ENCODE data around the gene SHROOM2.

The SHROOM2 gene

GRCh38 chrX:9940421-9940820, 154.2 kb downstream of the SHROOM2 start:
- DNase-seq: no peak
- Histone ChIP-seq H3K9me3 (no peaks in the 10 kb centered on the region), H3K4me3 (ENCODE audit: low read depth, low read length) (no peak overlapping the region), H3K36me3 (no peaks in the 10 kb centered on the region), H3K27me3 (no peaks in the 10 kb centered on the region), H3K4me1 (no peaks in the 10 kb centered on the region)
- no peak for TF ChIP-seq CTCF (IDR thresholded peaks at IDR 0.05; ENCODE audit: low read depth, low read length)

- H3K4me3 ChIP-seq (ENCODE audit: low read depth, low read length): no peak overlapping the region
- no peaks in the 10 kb centered on the region for H3K27me3 ChIP-seq
- H3K9me3 ChIP-seq: no peaks in the 10 kb centered on the region
- DNase-seq: no peak
- H3K36me3 ChIP-seq: no peaks in the 10 kb centered on the region
- TF ChIP-seq CTCF (IDR thresholded peaks at IDR 0.05; ENCODE audit: low read depth, low read length): no peak
- H3K4me1 ChIP-seq: no peaks in the 10 kb centered on the region
These were observed 155.9 kb downstream of the SHROOM2 start for GRCh38 chrX:9942086-9942485.

GRCh38 chrX:9943420-9943819, 157.2 kb downstream of the SHROOM2 start:
- H3K4me1 ChIP-seq: no peaks in the 10 kb centered on the region
- H3K9me3 ChIP-seq: no peaks in the 10 kb centered on the region
- TF ChIP-seq CTCF (IDR thresholded peaks at IDR 0.05; ENCODE audit: low read depth, low read length): no peak
- no peaks in the 10 kb centered on the region for H3K27me3 ChIP-seq
- DNase-seq: no peak
- no peaks in the 10 kb centered on the region for H3K36me3 ChIP-seq
- no peak overlapping the region for H3K4me3 ChIP-seq (ENCODE audit: low read depth, low read length)

- no peak overlapping the region for H3K4me3 ChIP-seq (ENCODE audit: low read depth, low read length)
- no peaks in the 10 kb centered on the region for H3K36me3 ChIP-seq
- H3K4me1 ChIP-seq: no peaks in the 10 kb centered on the region
- H3K9me3 ChIP-seq: no peaks in the 10 kb centered on the region
- no peaks in the 10 kb centered on the region for H3K27me3 ChIP-seq
- DNase-seq: no peak
- TF ChIP-seq CTCF (IDR thresholded peaks at IDR 0.05; ENCODE audit: low read depth, low read length): no peak
These were observed 161.0 kb downstream of the SHROOM2 start for GRCh38 chrX:9947131-9947794.

- no peak for DNase-seq
These were observed 162.2 kb downstream of the SHROOM2 start for GRCh38 chrX:9948406-9948805.

More at GRCh38 chrX:9948406-9948805, 162.2 kb downstream of the SHROOM2 start:
- Histone ChIP-seq H3K9me3 (no peaks in the 10 kb centered on the region), H3K4me1 (no peaks in the 10 kb centered on the region), H3K4me3 (ENCODE audit: low read depth, low read length) (no peak overlapping the region), H3K27me3 (no peaks in the 10 kb centered on the region), H3K36me3 (no peaks in the 10 kb centered on the region)
- no peak for TF ChIP-seq CTCF (IDR thresholded peaks at IDR 0.05; ENCODE audit: low read depth, low read length)

All from BE2C (cell line).